ENCODE measurements around the gene ADAM22.

- TF ChIP-seq CTCF (IDR thresholded peaks at IDR 0.05 in 2 of 3, conservative IDR thresholded peaks at IDR 0.05 in 1 of 3; ENCODE audit: control insufficient read depth in 2 of 3, extremely low read depth in 1 of 3, insufficient read depth in 1 of 3, low read depth in 3 of 3, low read length in 3 of 3) (no peak), GABPA (IDR thresholded peaks at IDR 0.05; ENCODE audit: low read depth) (no peak), RB1 (IDR thresholded peaks at IDR 0.05; ENCODE audit: borderline replicate concordance) (no peak), POLR2AphosphoS5 (IDR thresholded peaks at IDR 0.05; ENCODE audit: low read length) (no peak), EZH2 (IDR thresholded peaks at IDR 0.05; ENCODE audit: borderline replicate concordance, control insufficient read depth, low read depth, low read length) (no peak), ETV6 (conservative IDR thresholded peaks at IDR 0.05 in 1 of 2, IDR thresholded peaks at IDR 0.05 in 1 of 2; ENCODE audit: borderline replicate concordance in 1 of 2, low read depth in 1 of 2) (no peak), USF1 (IDR thresholded peaks at IDR 0.05; ENCODE audit: borderline replicate concordance, extremely low read length, insufficient read depth, low read depth, low read length) (no peak), SIX5 (IDR thresholded peaks at IDR 0.05; ENCODE audit: low read depth, low read length, severe bottlenecking) (no peak)
Measured at GRCh38 chr7:88101769-88102168, 167.7 kb downstream of the ADAM22 start.

All from GM12878 (cell line).